NCI-H2196 (cell line): Measurements from ENCODE around the gene ARHGEF10L.
A peak's percentile ranks its signal among the peaks of the same experiment; 100 is the strongest.

Source experiments
- DNase-seq: peaks from one replicate; lab custom pipeline; 2025; ENCODE audit not compliant: unreplicated experiment; lab: John Stamatoyannopoulos, UW

Gene ARHGEF10L

GRCh38 chr1:17653728-17654351 lies 114.3 kb downstream of the ARHGEF10L start:
- peak; percentile 75 for DNase-seq

- no peak for DNase-seq
Measured at GRCh38 chr1:17654519-17654918, 115.0 kb downstream of the ARHGEF10L start.

GRCh38 chr1:17655169-17655568 lies 115.7 kb downstream of the ARHGEF10L start:
- DNase-seq = no peak

GRCh38 chr1:17655922-17656321 lies 116.4 kb downstream of the ARHGEF10L start:
- DNase-seq = no peak

- no peak for DNase-seq
Measured at GRCh38 chr1:17657436-17657835, 117.9 kb downstream of the ARHGEF10L start.

- DNase-seq = no peak
Measured at GRCh38 chr1:17658837-17659236, 119.3 kb downstream of the ARHGEF10L start.

- peak; percentile 81 for DNase-seq
Measured at GRCh38 chr1:17661546-17662157, 122.2 kb downstream of the ARHGEF10L start.

- no peak for DNase-seq
Measured at GRCh38 chr1:17662296-17662695, 122.8 kb downstream of the ARHGEF10L start.

- no peak for DNase-seq
Measured at GRCh38 chr1:17662786-17663185, 123.3 kb downstream of the ARHGEF10L start.

GRCh38 chr1:17663646-17664045 lies 124.1 kb downstream of the ARHGEF10L start:
- DNase-seq = no peak

- DNase-seq = no peak
Measured at GRCh38 chr1:17664322-17664721, 124.8 kb downstream of the ARHGEF10L start.

GRCh38 chr1:17665054-17665453 lies 125.6 kb downstream of the ARHGEF10L start:
- DNase-seq = no peak

- DNase-seq = no peak
Measured at GRCh38 chr1:17665950-17666720, 126.6 kb downstream of the ARHGEF10L start.

- DNase-seq = no peak
Measured at GRCh38 chr1:17667641-17668040, 128.1 kb downstream of the ARHGEF10L start.

GRCh38 chr1:17668195-17668594 lies 128.7 kb downstream of the ARHGEF10L start:
- no peak for DNase-seq

GRCh38 chr1:17668624-17669175 lies 129.2 kb downstream of the ARHGEF10L start:
- no peak for DNase-seq

- DNase-seq = no peak
Measured at GRCh38 chr1:17669305-17669704, 129.8 kb downstream of the ARHGEF10L start.

GRCh38 chr1:17669866-17670451 lies 130.5 kb downstream of the ARHGEF10L start:
- no peak for DNase-seq

GRCh38 chr1:17670587-17671313 lies 131.3 kb downstream of the ARHGEF10L start:
- no peak for DNase-seq

- no peak for DNase-seq
Measured at GRCh38 chr1:17671314-17671705, 131.8 kb downstream of the ARHGEF10L start.

- no peak for DNase-seq
Measured at GRCh38 chr1:17671741-17672140, 132.2 kb downstream of the ARHGEF10L start.
